H1 (cell line): ENCODE results near the gene DNAJB6. TPM values are rescaled to one million over a fixed set of nuclear protein-coding genes. Genes with fewer than 3 reads are reported as not detected.

Experiments used
- CTBP2 ChIP-seq: IDR thresholded peaks from 2 replicates; pipeline ENCODE4 v1.7.0; 2011; ENCODE audit warnings: borderline replicate concordance, mild to moderate bottlenecking, moderate library complexity, mixed read lengths, low read length; ENCODE audit not compliant: insufficient read depth, insufficient read length
- EGR1 ChIP-seq: IDR thresholded peaks from 2 replicates; pipeline ENCODE4 v1.6.1; 2011; ENCODE audit warnings: low read depth, low read length, borderline replicate concordance
- EP300 ChIP-seq, 2 experiments: IDR thresholded peaks; 1 replicate in 1 of 2; 2 replicates in 1 of 2; pipeline ENCODE4 v1.6.1; 2011 to 2012; ENCODE audit warnings: low read depth in 2 of 2, low read length in 2 of 2, mild to moderate bottlenecking in 2 of 2, borderline replicate concordance in 1 of 2, inconsistent platforms in 1 of 2, moderate library complexity in 1 of 2
- FOSL1 ChIP-seq: IDR thresholded peaks from 2 replicates; pipeline ENCODE4 v1.6.1; 2011; ENCODE audit warnings: mild to moderate bottlenecking, low read depth, low read length, moderate library complexity; ENCODE audit not compliant: insufficient read depth
- JUND ChIP-seq: IDR thresholded peaks from 2 replicates; pipeline ENCODE4 v1.6.1; 2011; ENCODE audit warnings: mild to moderate bottlenecking, improper control_type of control experiment, low read length
- SP2 ChIP-seq: IDR thresholded peaks from 2 replicates; pipeline ENCODE4 v1.6.1; 2012; ENCODE audit warnings: mild to moderate bottlenecking, low read length, inconsistent platforms
- SRF ChIP-seq: IDR thresholded peaks from 2 replicates; pipeline ENCODE4 v1.6.1; 2011; ENCODE audit warnings: mild to moderate bottlenecking, low read depth, low read length, moderate library complexity
- polyA plus RNA-seq, 7 experiments: library from polyadenylated mRNA; depleted of rRNA in 3 of 7; stranded (reverse) in 5 of 7; unstranded in 2 of 7; fragments of >200 nt in 5 of 7; fragments of 200-250 nt in 2 of 7; gene quantifications; 1 replicate in 5 of 7; 2 replicates in 1 of 7; 4 replicates in 1 of 7; pipeline versions ENCODE4 v1.2.1 to v1.2.3, GENCODE V29; 2011 to 2013; ENCODE audit warnings: missing spikeins in 2 of 7, mixed read lengths in 2 of 7
- total RNA-seq: library from RNA; stranded (reverse); fragmentation: NEBNext Ultra II Directional; extraction: Animal tissue kit (Norgen Biotek cat#: 25700); gene quantifications from 2 replicates; pipeline ENCODE4 v1.2.1, GENCODE V29; 2021
- TF ChIP-seq, protein P1 (sequence below): IDR thresholded peaks from 2 replicates; pipeline ENCODE4 v1.6.1; 2012; ENCODE audit warnings: inconsistent platforms

The DNAJB6 gene
- total and polyA plus RNA-seq, 2 of the 8 experiments (the other 6 are each of a cell fraction or from before 2014, with no cell fraction given) = 166 to 295 TPM

DNA sequence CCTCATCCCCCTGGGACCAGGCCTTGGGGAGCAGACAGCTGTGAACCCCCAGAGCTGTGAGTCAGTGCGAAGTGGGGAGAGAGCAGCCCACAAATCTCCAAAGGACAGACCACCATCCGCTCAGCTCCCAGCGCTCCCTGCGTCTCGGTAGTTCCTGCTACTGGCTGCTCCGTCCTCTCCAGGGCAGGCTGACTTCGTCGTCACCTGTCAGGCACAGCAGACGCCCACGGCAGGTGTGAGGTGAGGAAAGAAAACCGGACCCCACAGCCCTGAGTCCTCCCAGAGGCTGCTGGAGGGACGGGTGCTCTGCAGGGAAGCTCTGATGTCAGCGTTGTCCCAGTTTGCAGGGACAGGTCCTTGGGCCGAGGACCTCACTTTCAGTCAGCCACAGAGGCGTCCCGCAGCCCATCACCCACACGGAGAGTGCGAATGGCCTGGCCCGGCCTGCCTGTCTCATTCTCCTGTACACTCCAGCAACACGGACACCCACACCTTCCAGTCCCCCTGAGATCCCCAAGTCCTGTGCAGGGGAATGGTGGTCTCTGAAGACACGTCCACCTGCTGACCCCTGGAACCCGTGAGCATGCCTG, 95.2 kb downstream of the DNAJB6 start (continued):
- TF ChIP-seq SRF (no peak), SP2 (no peak), JUND (no peak), FOSL1 (no peak), EGR1 (no peak), EP300 (IDR thresholded peaks at IDR 0.05; ENCODE audit: borderline replicate concordance in 1 of 2, low read depth in 2 of 2, low read length in 2 of 2) (no peak), CTBP2 (no peak)
- TF ChIP-seq, protein P1, sequence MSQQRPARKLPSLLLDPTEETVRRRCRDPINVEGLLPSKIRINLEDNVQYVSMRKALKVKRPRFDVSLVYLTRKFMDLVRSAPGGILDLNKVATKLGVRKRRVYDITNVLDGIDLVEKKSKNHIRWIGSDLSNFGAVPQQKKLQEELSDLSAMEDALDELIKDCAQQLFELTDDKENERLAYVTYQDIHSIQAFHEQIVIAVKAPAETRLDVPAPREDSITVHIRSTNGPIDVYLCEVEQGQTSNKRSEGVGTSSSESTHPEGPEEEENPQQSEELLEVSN = no peak
